ENCODE measurements around the gene CGREF1.
"Not testable (repeated sequence)": the region's sequence is repeated elsewhere in the genome, so short reads cannot be mapped to it uniquely, and the experiment has no call there.

The CGREF1 gene

DNA sequence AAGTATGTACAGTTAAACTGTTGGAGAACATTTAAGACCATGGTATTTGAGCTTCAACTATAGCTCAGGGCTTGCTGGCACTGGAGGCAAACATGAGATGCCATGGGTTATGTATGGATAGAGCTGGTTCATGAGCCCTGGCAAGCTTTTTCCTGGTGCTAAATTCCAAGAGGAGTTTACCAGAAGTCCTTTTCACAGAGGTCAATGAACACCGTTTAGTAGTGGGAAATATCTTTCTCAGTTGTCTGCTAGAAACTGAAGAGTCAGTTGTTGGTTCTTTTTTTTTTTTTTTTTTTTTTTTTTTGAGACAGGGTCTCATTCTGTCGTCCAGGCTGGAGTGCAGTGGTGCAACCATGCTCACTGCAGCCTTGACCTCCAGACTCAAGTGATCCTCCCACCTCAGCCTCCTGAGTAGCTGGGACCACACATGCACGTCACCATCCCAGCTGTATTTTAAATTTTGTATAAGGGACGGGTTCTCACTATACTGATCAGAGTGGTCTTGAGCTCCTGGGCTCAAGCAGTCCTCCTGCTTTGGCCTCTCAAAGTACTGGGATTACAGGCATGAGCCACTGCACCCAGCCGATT is 31.0 kb downstream of the CGREF1 start:
- DNase-seq (ENCODE audit: low spot score) = no peak

GRCh38 chr2:27086724-27087593 is 32.0 kb downstream of the CGREF1 start, which contains the start of gene KHK:
TSS of gene KHK (plus strand) at chr2:27086772. CDS start at chr2:27087260, 488 bp downstream.
- peak; percentile 79 for DNase-seq (ENCODE audit: low spot score)

- peak; percentile 99 for DNase-seq (ENCODE audit: low spot score)
Observed at GRCh38 chr2:27086090-27086723, 32.7 kb downstream of the CGREF1 start.

DNA sequence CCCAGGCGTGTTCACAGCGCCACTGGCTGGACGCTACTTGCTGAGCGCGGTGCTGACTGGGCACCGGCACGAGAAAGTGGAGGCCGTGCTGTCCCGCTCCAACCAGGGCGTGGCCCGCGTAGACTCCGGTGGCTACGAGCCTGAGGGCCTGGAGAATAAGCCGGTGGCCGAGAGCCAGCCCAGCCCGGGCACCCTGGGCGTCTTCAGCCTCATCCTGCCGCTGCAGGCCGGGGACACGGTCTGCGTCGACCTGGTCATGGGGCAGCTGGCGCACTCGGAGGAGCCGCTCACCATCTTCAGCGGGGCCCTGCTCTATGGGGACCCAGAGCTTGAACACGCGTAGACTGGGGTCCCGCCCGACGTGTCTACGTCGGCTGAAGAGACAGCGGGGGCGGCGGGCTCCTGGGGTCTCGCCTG is 33.2 kb downstream of the CGREF1 start:
- DNase-seq (ENCODE audit: low spot score) = peak; percentile 82

DNA sequence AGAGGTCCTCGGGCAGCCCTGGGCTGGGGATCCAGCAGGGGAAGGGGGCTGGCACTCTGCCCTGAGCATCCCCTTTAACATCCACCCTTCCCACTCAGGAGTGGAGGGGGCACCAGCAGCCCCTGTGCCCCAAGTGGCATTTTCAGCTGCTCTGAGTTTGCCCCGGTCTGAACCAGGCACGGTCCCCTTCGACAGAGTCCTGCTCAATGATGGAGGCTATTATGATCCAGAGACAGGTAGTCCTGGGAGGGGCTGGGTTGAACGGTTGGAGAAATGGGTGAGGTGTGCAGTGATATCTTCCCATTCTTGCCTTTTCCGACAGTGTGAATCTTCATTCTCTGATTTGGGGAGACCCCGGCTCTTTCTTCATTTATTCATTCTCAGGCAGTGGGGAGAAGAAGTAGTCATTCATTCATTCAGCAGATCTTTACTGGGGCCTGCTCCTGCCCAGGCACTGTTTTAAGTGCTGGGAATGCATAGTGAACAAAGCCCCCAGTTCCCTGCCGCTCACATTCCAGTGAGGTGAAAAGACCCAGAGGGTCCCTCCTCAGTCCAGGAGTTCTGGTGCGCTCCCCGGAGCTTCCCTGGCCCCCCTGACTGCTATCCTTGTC is 33.8 kb downstream of the CGREF1 start:
- DNase-seq (ENCODE audit: low spot score) = no peak

- no peak for DNase-seq (ENCODE audit: low spot score)
Observed at GRCh38 chr2:27084297-27085061, 34.4 kb downstream of the CGREF1 start.

DNA sequence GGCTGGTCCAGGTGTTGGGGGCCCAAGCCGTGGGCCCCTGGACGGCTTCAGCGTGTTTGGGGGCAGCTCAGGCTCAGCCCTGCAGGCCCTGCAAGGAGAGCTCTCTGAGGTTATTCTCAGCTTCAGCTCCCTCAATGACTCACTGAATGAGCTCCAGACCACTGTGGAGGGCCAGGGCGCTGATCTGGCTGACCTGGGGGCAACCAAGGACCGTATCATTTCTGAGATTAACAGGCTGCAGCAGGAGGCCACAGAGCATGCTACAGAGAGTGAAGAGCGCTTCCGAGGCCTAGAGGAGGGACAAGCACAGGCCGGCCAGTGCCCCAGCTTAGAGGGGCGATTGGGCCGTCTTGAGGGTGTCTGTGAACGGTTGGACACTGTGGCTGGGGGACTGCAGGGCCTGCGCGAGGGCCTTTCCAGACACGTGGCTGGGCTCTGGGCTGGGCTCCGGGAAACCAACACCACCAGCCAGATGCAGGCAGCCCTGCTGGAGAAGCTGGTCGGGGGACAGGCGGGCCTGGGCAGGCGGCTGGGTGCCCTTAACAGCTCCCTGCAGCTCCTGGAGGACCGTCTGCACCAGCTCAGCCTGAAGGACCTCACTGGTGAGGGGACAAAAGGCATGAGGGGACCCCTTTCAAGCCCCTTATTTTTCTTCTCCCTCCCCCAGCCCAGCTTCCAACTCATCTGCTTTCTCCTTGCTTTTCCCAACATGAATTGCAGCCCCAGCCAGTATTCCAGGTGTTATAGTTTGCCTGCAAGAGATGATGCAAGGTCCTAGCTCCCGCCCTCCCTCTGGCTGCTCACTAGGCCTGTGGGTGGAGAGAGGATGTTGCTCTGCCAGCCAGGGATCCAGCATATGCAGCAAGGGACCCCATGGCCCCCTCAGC is 35.3 kb downstream of the CGREF1 start:
- DNase-seq (ENCODE audit: low spot score) = no peak

DNA sequence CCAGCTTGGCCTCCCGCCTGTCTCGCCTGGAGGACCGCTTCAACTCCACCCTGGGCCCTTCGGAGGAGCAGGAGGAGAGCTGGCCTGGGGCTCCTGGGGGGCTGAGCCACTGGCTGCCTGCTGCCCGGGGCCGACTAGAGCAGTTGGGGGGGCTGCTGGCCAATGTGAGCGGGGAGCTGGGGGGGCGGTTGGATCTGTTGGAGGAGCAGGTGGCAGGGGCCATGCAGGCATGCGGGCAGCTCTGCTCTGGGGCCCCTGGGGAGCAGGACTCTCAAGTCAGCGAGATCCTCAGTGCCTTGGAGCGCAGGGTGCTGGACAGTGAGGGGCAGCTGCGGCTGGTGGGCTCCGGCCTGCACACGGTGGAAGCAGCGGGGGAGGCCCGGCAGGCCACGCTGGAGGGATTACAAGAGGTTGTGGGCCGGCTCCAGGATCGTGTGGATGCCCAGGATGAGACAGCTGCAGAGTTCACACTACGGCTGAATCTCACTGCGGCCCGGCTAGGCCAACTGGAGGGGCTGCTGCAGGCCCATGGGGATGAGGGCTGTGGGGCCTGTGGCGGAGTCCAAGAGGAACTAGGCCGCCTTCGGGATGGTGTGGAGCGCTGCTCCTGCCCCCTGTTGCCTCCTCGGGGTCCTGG is 36.0 kb downstream of the CGREF1 start:
- no peak for DNase-seq (ENCODE audit: low spot score)

DNA sequence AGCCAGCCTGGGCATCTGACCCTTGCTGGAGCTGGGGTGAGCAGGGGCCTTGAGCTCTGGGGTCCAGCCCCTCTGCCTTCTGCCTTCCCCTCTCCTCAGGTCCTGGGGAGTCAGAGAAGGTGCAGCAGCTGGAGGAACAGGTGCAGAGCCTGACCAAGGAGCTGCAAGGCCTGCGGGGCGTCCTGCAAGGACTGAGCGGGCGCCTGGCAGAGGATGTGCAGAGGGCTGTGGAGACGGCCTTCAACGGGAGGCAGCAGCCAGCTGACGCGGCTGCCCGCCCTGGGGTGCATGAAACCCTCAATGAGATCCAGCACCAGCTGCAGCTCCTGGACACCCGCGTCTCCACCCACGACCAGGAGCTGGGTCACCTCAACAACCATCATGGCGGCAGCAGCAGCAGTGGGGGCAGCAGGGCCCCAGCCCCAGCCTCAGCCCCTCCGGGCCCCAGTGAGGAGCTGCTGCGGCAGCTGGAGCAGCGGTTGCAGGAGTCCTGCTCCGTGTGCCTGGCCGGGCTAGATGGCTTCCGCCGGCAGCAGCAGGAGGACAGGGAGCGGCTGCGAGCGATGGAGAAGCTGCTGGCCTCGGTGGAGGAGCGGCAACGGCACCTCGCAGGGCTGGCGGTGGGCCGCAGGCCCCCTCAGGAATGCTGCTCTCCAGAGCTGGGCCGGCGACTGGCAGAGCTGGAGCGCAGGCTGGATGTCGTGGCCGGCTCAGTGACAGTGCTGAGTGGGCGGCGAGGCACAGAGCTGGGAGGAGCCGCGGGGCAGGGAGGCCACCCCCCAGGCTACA is 36.8 kb downstream of the CGREF1 start:
- DNase-seq (ENCODE audit: low spot score) = no peak

- no peak for DNase-seq (ENCODE audit: low spot score)
Observed at GRCh38 chr2:27080603-27080936, 38.4 kb downstream of the CGREF1 start.

DNA sequence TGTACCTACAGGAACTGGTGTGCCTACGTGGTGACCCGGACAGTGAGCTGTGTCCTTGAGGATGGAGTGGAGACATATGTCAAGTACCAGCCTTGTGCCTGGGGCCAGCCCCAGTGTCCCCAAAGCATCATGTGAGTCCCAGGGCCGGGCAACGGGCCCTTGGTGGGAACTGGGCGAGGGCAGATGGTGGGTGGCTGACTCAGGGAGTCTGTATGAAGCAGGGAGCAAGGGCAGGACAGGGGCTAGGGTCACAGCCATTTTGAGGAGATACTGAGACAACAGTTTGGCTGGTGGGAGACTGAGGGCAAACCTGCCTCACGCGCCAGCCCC is 38.8 kb downstream of the CGREF1 start:
- DNase-seq (ENCODE audit: low spot score) = no peak

DNA sequence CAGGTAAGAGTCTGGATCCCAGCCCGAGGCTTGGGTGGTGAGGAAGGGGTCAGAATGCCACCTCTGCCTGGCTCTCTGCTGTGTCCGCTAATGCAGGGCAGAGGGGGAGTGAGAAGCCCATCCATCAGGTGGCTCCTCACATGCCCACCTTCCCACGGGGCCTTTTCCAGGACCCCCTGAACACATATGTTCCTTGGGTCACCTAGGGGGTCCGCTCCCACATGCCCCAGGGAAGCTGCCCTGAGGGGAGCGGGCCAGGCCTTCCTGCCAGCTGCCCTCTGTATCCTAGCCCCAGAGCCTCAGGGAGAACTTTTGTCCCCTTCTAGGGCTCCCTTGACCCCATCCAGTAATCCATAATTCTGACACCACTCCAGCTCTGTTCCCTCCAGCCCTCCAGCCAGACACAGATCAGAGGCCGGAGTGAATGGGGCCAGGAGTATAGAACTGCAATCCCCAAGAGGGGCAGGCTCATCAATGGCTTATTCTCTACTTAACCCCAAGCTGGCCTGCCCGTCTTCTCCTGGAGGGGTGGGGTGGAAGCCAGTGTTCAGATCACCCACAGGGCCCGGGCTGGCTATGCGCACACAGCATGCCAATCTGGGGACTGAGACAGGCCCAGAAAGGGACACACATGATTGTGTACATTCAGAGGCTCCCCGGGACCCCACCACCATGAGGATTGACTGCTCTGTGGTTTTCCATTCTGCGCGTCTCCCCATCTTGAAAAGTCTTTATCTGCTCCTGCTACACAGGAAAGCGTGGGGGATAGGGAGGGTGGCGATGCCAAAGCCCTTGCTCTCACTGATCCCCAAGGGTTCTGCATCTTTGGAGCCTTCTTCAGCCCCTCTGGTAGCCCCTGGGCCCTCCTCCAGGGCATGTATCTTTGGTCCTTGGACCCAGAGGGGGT is 39.4 kb downstream of the CGREF1 start:
- DNase-seq (ENCODE audit: low spot score) = no peak

DNA sequence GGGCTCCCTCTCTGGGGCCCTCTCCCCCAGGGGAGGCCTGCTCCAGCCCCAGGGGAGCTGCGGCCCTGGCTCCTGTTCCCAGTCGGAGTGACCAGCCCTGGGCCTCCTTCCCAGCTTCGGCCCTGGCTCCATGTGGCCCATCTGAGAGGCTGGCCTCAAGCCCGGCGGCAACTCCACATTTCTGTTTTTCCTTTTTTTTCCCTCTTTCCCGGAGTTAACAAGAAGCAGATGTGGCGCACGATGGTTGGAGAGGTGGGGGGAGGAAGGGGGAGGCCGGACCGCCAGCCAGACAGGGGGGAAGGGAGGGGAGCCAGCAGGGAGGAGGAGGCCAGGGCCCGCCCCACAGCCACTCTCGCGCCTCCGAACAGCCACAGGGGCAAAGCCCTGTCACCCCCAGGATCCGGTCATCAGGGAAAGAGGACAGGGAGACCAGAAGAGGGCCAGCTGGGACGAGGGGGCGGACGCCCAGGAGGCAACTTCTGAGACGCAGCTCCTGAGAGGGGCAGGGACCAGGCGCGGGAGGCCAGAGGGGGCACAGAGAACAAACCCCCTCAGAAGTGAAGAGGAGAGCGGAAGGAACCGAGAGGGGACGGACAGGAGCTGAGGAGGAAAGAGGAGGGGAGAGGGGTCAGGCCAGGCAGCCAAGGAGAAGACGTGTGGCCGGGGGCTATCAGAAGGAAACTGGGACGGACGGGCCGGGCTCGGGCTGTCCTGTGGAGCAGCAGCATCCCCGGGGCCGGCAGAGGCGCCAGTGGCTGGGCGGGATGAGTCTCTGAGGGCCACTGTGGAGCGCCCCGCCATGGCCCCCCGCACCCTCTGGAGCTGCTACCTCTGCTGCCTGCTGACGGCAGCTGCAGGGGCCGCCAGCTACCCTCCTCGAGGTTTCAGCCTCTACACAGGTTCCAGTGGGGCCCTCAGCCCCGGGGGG is 40.4 kb downstream of the CGREF1 start, which contains the start of gene EMILIN1:
TSS of gene EMILIN1 (plus strand) at position 349 of the 928 bp plus-strand sequence. CDS start at position 800, 451 bp downstream.
- peak; percentile 73 for DNase-seq (ENCODE audit: low spot score)

DNA sequence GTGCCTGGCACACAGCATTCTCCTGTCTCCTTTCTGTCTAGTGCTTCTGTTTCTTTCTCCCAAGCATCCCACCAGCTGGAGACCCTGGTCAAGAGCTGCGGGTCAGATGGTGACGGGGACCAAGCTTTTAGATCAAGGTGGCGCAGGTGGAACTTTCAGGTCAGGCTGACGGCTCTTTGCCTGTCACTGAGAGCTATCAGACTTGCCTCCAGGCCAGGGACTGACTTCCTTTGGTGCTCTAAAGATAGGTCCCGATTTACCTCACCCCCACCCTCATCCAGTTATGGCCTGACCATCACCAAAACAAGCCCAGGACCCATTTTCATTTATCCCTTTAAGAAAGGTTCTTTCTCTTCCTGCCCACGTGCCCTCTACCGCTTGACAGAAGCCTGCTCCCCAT is 41.7 kb downstream of the CGREF1 start:
- no peak for DNase-seq (ENCODE audit: low spot score)

DNA sequence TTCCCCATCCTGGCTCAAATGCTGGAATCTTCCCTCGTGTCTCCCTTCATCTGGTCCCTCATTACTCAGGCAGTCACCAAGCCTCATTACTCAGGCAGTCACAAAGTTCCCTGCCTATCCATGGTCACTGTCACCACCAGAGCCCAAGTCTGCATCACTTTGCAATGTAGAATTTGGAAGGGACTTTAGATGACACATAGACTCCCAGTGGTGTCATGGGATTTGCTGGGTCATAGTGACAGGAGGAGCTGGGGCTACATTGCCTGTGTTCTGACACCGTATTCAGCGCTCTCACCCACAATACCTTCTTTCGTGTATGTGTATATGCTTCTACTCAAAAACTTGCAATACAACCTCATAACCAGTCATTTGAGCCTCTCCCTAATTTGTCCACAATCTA is 42.6 kb downstream of the CGREF1 start:
- no peak for DNase-seq (ENCODE audit: low spot score)

DNA sequence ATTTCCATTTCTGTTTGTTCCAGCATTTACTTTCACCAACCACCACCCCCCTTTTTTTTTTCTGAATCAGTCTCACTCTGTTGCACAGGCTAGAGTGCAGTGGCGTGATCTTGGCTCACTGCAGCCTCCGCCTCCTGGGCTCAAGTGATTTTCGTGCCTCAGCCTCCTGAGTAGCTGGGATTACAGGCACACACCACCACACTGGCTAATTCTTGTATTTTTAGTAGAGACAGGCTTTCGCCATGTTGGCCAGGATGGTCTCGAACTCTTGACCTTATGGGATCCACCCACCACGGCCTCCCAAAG is 43.4 kb downstream of the CGREF1 start:
- DNase-seq (ENCODE audit: low spot score) = not testable (repeated sequence)

- DNase-seq (ENCODE audit: low spot score) = no peak
Observed at GRCh38 chr2:27074738-27075565, 44.0 kb downstream of the CGREF1 start.

Measured in ecto neural progenitor cell (in vitro differentiated cells).